ENCODE data around the gene SHISA7. TPM values are rescaled to one million over a fixed set of nuclear protein-coding genes. Genes with fewer than 3 reads are reported as not detected.

Gene SHISA7
- total RNA-seq, 2 donors from 2014 or later = not detected

GRCh38 chr19:55477905-55478304 is 34.8 kb upstream of the SHISA7 start:
- H3K4me3 ChIP-seq (ENCODE audit: low read length) = peak overlapping the region; percentile 95

GRCh38 chr19:55476100-55476775 is 33.1 kb upstream of the SHISA7 start, which contains the start of gene ZNF628:
Gene ZNF628 (plus strand): TSS chr19:55476617. CDS start chr19:55479911, 3,294 bp downstream.
- Histone ChIP-seq H3K27ac (ENCODE audit: low read depth, low read length) (peak within 1 kb of the TSS; percentile 76), H3K27me3 (ENCODE audit: control insufficient read depth, insufficient read depth, low read length, poor library complexity, severe bottlenecking) (no peaks in the 10 kb centered on the region), H3K4me3 (ENCODE audit: low read length) (peak within 1 kb of the TSS; percentile 95), H3K4me1 (ENCODE audit: control insufficient read depth, insufficient read depth, low read length) (no peaks in the 10 kb centered on the region), H3K9me3 (ENCODE audit: control insufficient read depth, low read length) (no peaks in the 10 kb centered on the region), H3K36me3 (ENCODE audit: control insufficient read depth, insufficient read depth, low read length) (peaks cover 5% of the 10 kb centered on the region), H3K9ac (ENCODE audit: extremely low read depth, low read length, poor library complexity, severe bottlenecking) (peak within 1 kb of the TSS; percentile 30)
- Mint-ChIP-seq H3K27ac (peak within 1 kb of the TSS; percentile 95), H3K27me3 (ENCODE audit: insufficient read depth) (no peaks in the 10 kb centered on the region), H3K4me3 (peak within 1 kb of the TSS; percentile 76), H3K4me1 (peaks cover 17% of the 10 kb centered on the region), H3K36me3 (ENCODE audit: low read depth) (peaks cover 7% of the 10 kb centered on the region), H3K9me3 (no peaks in the 10 kb centered on the region)
- DNase-seq = peak; percentile 99
- TF ChIP-seq CTCF (conservative IDR thresholded peaks at IDR 0.05) = no peak
- 0 to 3% methylated on average over 5 to 52 of the region's 61 CpGs for whole genome bisulfite sequencing, 2 experiments (ENCODE audit: insufficient coverage in 1 of 2, insufficient read length in 1 of 2)

More at GRCh38 chr19:55477905-55478304, 34.8 kb upstream of the SHISA7 start:
- H3K27me3 ChIP-seq (ENCODE audit: control insufficient read depth, insufficient read depth, low read length, poor library complexity, severe bottlenecking) = no peaks in the 10 kb centered on the region
- no peak for DNase-seq
- peaks cover 17% of the 10 kb centered on the region for H3K4me1 Mint-ChIP-seq
- WGBS, 2 experiments (ENCODE audit: insufficient coverage in 1 of 2, insufficient read length in 1 of 2) = 89 to 90% methylated on average over 13 of the region's 13 CpGs
- H3K36me3 Mint-ChIP-seq (ENCODE audit: low read depth) = peaks cover 7% of the 10 kb centered on the region
- no peaks in the 10 kb centered on the region for H3K9me3 ChIP-seq (ENCODE audit: control insufficient read depth, low read length)
- no peaks in the 10 kb centered on the region for H3K9me3 Mint-ChIP-seq
- TF ChIP-seq CTCF (conservative IDR thresholded peaks at IDR 0.05) = no peak
- no peaks in the 10 kb centered on the region for H3K4me1 ChIP-seq (ENCODE audit: control insufficient read depth, insufficient read depth, low read length)
- H3K27me3 Mint-ChIP-seq (ENCODE audit: insufficient read depth) = no peaks in the 10 kb centered on the region
- H3K9ac ChIP-seq (ENCODE audit: extremely low read depth, low read length, poor library complexity, severe bottlenecking) = no peak overlapping the region
- peaks cover 5% of the 10 kb centered on the region for H3K36me3 ChIP-seq (ENCODE audit: control insufficient read depth, insufficient read depth, low read length)
- no peak overlapping the region for H3K27ac ChIP-seq (ENCODE audit: low read depth, low read length)
- H3K27ac Mint-ChIP-seq = peak overlapping the region; percentile 8
- peak overlapping the region; percentile 76 for H3K4me3 Mint-ChIP-seq

DNA sequence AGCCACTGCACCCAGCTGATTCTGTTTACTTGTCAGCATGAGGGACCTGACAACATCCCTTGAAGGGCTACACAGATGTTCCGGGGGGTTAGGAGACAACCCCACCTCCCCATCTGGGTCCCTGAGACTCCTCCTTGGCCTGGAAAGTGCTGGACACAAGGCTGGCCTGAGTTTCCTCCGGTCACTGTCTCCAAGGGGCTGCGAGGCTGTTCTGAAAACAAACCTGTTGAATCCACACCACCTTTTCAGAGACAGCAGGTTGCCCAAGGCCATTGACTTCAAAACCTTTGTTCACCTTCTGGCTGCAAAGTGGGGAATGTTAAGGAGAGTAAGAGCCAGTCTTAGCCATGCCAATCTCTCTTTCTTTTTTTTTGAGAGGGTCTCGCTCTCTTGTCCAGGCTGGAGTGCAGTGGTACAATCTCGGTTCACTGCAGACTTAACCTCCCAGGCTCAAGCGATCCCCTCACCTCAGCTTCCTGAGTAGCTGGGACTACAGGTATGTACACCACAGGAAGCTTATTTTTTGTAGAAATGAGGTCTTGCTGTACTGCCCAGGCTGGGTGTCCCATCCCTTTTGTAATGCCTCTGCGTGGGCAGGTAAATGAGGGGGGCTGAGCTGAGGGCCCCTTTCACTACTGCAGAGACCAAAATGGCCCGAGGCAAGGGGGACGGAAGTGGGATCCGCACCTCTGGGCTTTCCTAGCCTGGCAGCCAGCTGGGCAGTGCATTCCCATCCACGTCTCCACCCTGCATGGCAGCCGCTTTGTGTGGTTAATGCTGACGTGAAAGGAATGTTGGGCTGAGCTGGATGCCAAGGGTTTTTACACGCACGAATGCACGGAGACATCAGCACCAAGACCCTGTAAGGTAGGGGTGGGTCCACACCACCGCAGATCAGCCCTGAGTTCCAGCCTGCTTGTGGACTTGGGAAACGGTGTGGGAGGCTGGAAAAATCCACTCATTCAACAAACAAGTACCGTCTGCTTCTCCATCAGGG is 31.5 kb upstream of the SHISA7 start:
- Histone ChIP-seq H3K27ac (ENCODE audit: low read depth, low read length) (no peak overlapping the region), H3K27me3 (ENCODE audit: control insufficient read depth, insufficient read depth, low read length, poor library complexity, severe bottlenecking) (no peaks in the 10 kb centered on the region), H3K9me3 (ENCODE audit: control insufficient read depth, low read length) (no peaks in the 10 kb centered on the region), H3K4me1 (ENCODE audit: control insufficient read depth, insufficient read depth, low read length) (no peaks in the 10 kb centered on the region), H3K4me3 (ENCODE audit: low read length) (no peak overlapping the region), H3K36me3 (ENCODE audit: control insufficient read depth, insufficient read depth, low read length) (no peaks in the 10 kb centered on the region), H3K9ac (ENCODE audit: extremely low read depth, low read length, poor library complexity, severe bottlenecking) (no peak overlapping the region)
- H3K27me3 Mint-ChIP-seq (ENCODE audit: insufficient read depth) = no peaks in the 10 kb centered on the region
- H3K36me3 Mint-ChIP-seq (ENCODE audit: low read depth) = peaks cover 3% of the 10 kb centered on the region
- no peak overlapping the region for H3K4me3 Mint-ChIP-seq
- H3K27ac Mint-ChIP-seq = no peak overlapping the region
- WGBS, 2 experiments (ENCODE audit: insufficient coverage in 1 of 2, insufficient read length in 1 of 2) = 91 to 92% methylated on average over 16 to 19 of the region's 19 CpGs
- peak; percentile 61 for DNase-seq
- peaks cover 17% of the 10 kb centered on the region for H3K4me1 Mint-ChIP-seq
- H3K9me3 Mint-ChIP-seq = no peaks in the 10 kb centered on the region
- TF ChIP-seq CTCF (conservative IDR thresholded peaks at IDR 0.05) = no peak

All from endodermal cell (in vitro differentiated cells).